Measurements from ENCODE around the gene IFNA13. TPM values are rescaled to one million over a fixed set of nuclear protein-coding genes. Genes with fewer than 3 reads are reported as not detected.
A peak's percentile ranks its signal among the peaks of the same experiment; 100 is the strongest.

The IFNA13 gene
- total and polyA plus RNA-seq, 2 of the 13 experiments (the other 11 are each of a cell fraction or from before 2014, with no cell fraction given): not detected

DNA sequence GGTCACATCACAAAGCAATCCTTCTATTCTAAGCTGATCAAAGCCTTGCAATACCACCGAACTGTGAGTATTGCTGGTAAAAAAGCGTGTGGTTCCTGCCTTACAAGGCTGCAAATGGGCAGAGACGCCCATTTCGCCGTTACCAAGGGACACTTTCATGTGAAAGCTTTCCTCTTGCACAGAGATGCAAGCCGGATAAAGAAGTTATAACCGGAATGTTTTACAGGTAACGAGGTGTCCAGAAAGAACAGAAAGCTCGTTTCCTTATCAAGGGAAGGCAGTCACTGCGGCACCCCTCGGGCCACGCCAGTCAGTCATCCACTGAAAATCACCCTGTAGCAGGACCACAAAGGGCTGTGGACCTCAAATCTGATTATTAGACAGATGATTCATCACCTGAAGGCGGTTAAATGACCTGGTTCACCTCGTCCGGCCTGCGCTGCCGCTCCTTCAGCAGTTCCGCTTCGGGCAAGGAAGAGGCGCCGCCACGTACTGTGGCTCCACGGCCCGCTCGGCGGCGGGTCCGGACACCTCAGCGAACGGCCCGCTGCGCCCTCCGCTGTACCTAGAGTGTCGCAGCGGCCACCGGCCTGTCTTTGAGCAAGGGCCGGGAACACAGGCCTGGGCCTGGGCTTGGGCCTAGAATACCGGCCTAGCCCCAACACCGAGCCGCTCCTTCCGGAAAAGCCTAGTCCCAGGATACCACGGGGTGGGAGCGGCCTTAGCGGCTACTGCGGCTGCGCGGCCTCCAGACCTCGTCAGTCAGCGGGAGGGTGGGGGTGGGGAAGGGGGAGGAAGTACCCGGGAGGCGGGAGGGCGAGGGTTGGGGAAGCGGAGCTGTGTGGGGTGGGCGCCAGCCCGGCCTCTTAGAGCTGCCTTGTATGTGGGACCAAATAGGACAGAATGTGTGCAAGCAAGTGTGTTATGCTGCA is 32.9 kb downstream of the IFNA13 start, which contains the start of gene KLHL9 (continued):
- TF ChIP-seq, protein P1, sequence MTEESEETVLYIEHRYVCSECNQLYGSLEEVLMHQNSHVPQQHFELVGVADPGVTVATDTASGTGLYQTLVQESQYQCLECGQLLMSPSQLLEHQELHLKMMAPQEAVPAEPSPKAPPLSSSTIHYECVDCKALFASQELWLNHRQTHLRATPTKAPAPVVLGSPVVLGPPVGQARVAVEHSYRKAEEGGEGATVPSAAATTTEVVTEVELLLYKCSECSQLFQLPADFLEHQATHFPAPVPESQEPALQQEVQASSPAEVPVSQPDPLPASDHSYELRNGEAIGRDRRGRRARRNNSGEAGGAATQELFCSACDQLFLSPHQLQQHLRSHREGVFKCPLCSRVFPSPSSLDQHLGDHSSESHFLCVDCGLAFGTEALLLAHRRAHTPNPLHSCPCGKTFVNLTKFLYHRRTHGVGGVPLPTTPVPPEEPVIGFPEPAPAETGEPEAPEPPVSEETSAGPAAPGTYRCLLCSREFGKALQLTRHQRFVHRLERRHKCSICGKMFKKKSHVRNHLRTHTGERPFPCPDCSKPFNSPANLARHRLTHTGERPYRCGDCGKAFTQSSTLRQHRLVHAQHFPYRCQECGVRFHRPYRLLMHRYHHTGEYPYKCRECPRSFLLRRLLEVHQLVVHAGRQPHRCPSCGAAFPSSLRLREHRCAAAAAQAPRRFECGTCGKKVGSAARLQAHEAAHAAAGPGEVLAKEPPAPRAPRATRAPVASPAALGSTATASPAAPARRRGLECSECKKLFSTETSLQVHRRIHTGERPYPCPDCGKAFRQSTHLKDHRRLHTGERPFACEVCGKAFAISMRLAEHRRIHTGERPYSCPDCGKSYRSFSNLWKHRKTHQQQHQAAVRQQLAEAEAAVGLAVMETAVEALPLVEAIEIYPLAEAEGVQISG (CRISPR knock-in tag; IDR thresholded peaks at IDR 0.05): peak; percentile 86
- TF ChIP-seq, protein P2, sequence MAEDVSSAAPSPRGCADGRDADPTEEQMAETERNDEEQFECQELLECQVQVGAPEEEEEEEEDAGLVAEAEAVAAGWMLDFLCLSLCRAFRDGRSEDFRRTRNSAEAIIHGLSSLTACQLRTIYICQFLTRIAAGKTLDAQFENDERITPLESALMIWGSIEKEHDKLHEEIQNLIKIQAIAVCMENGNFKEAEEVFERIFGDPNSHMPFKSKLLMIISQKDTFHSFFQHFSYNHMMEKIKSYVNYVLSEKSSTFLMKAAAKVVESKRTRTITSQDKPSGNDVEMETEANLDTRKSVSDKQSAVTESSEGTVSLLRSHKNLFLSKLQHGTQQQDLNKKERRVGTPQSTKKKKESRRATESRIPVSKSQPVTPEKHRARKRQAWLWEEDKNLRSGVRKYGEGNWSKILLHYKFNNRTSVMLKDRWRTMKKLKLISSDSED (CRISPR knock-in tag; IDR thresholded peaks at IDR 0.05): no peak
- TF ChIP-seq KLF9 (CRISPR knock-in tag; IDR thresholded peaks at IDR 0.05; ENCODE audit: low read depth): no peak
- TF ChIP-seq ZNF224 (CRISPR knock-in tag; IDR thresholded peaks at IDR 0.05): peak; percentile 54; the same call in 1 of the 2 replicates
- TF ChIP-seq THAP11 (CRISPR knock-in tag; IDR thresholded peaks at IDR 0.05): peak; percentile 69; the same call in 1 of the 2 replicates
- no peak for TF ChIP-seq RORA (CRISPR knock-in tag; IDR thresholded peaks at IDR 0.05)
- TF ChIP-seq ZNF24 (IDR thresholded peaks at IDR 0.05): no peak
- no peak for TF ChIP-seq ATF7 (IDR thresholded peaks at IDR 0.05)
- no peak for TF ChIP-seq ATF7 (CRISPR knock-in tag; IDR thresholded peaks at IDR 0.05)
- TF ChIP-seq STAG1 (CRISPR knock-in tag; IDR thresholded peaks at IDR 0.05): no peak
- TF ChIP-seq ZNF180 (CRISPR knock-in tag; IDR thresholded peaks at IDR 0.05; ENCODE audit: borderline replicate concordance, low read depth): no peak
- TF ChIP-seq, protein P3, sequence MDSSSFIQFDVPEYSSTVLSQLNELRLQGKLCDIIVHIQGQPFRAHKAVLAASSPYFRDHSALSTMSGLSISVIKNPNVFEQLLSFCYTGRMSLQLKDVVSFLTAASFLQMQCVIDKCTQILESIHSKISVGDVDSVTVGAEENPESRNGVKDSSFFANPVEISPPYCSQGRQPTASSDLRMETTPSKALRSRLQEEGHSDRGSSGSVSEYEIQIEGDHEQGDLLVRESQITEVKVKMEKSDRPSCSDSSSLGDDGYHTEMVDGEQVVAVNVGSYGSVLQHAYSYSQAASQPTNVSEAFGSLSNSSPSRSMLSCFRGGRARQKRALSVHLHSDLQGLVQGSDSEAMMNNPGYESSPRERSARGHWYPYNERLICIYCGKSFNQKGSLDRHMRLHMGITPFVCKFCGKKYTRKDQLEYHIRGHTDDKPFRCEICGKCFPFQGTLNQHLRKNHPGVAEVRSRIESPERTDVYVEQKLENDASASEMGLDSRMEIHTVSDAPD (CRISPR knock-in tag; IDR thresholded peaks at IDR 0.05): no peak
- TF ChIP-seq, protein P4, sequence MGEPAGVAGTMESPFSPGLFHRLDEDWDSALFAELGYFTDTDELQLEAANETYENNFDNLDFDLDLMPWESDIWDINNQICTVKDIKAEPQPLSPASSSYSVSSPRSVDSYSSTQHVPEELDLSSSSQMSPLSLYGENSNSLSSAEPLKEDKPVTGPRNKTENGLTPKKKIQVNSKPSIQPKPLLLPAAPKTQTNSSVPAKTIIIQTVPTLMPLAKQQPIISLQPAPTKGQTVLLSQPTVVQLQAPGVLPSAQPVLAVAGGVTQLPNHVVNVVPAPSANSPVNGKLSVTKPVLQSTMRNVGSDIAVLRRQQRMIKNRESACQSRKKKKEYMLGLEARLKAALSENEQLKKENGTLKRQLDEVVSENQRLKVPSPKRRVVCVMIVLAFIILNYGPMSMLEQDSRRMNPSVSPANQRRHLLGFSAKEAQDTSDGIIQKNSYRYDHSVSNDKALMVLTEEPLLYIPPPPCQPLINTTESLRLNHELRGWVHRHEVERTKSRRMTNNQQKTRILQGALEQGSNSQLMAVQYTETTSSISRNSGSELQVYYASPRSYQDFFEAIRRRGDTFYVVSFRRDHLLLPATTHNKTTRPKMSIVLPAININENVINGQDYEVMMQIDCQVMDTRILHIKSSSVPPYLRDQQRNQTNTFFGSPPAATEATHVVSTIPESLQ (CRISPR knock-in tag; conservative IDR thresholded peaks at IDR 0.05): no peak
- peak; percentile 93 for TF ChIP-seq KAT8 (CRISPR knock-in tag; IDR thresholded peaks at IDR 0.05)
- no peak for TF ChIP-seq HOXA9 (CRISPR knock-in tag; IDR thresholded peaks at IDR 0.05; ENCODE audit: borderline replicate concordance)
- TF ChIP-seq HNF4A (CRISPR knock-in tag; IDR thresholded peaks at IDR 0.05): no peak
- no peak for TF ChIP-seq ZNF326 (CRISPR knock-in tag; IDR thresholded peaks at IDR 0.05; ENCODE audit: borderline replicate concordance)
- peak; percentile 41; the same call in 1 of the 2 replicates for TF ChIP-seq NR2C2 (CRISPR knock-in tag; IDR thresholded peaks at IDR 0.05; ENCODE audit: borderline replicate concordance)
- peak; percentile 64; the same call in 1 of the 2 replicates for TF ChIP-seq ZNF317 (CRISPR knock-in tag; IDR thresholded peaks at IDR 0.05)
- TF ChIP-seq DNMT1 (CRISPR knock-in tag; IDR thresholded peaks at IDR 0.05): no peak
